Ovary (tissue), 9 donors: ENCODE measurements around the gene PRMT2. TPM values are rescaled to one million over a fixed set of nuclear protein-coding genes. Genes with fewer than 3 reads are reported as not detected.

Experiments used
- DNase-seq, 5 donors: peaks; one replicate each; pipeline ENCODE4 v3.0.0-alpha.2; 2019 to 2020
- H3K27ac ChIP-seq, 2 donors: fragments of 200-600 bp; one replicate each; pipeline versions ENCODE4 v1.5.1 to v1.8.0; 2019 to 2022
- H3K27me3 ChIP-seq: fragments of 200-600 bp; one replicate; pipeline ENCODE4 v1.8.0; 2022
- H3K36me3 ChIP-seq: fragments of 200-600 bp; sonication (generic); one replicate; pipeline ENCODE4 v1.5.1; 2019
- H3K4me1 ChIP-seq: one replicate; pipeline ENCODE4 v1.8.1; 2013; ENCODE audit warnings: mild to moderate bottlenecking, moderate library complexity; ENCODE audit not compliant: insufficient read depth
- H3K4me3 ChIP-seq: fragments of 200-600 bp; sonication (generic); one replicate; pipeline ENCODE4 v1.5.1; 2017
- H3K9me3 ChIP-seq, 2 donors: fragments of 200-600 bp in 1 of 2; sonication (generic) in 1 of 2; one replicate each; pipeline versions ENCODE4 v1.5.1 to v1.8.1; 2013 to 2019; ENCODE audit warnings: mild to moderate bottlenecking in 1 of 2, moderate library complexity in 1 of 2
- EP300 ChIP-seq: sonication (generic); formaldehyde crosslinking; IDR thresholded peaks from one replicate; pipeline ENCODE4 v1.6.1; 2017; ENCODE audit warnings: antibody characterized with exemption
- POLR2A ChIP-seq: fragments of 450-650 bp; IDR thresholded peaks from one replicate; pipeline ENCODE4 v1.6.1; 2017; ENCODE audit warnings: antibody characterized with exemption, mild to moderate bottlenecking, moderate library complexity
- WGBS, 3 donors: extraction: QIAGEN DNeasy Blood & Tissue Kit in 1 of 3; methylation state at CpG; one replicate each; pipeline versions ENCODE4 v1.1.5 to v1.1.7; 2013 to 2017; 5-methylcytosine and 5-hydroxymethylcytosine counted together
- intact Hi-C, 4 donors: fragments of 100-400 bp; cut with DNase I; formaldehyde crosslinking; loops; one replicate each; pipeline versions ENCODE4 v1.11.0 to v1.15.1; 2022 to 2023
- polyA plus RNA-seq, 2 donors: library from polyadenylated mRNA; stranded (reverse); fragments of 200-250 nt in 1 of 2; fragments of 350-450 nt in 1 of 2; fragmentation: Illumina TruSeq in 1 of 2; extraction: RNeasy Lipid Tissue Mini Kit (QIAGEN cat#74804) in 1 of 2; gene quantifications; one replicate each; pipeline ENCODE4 v1.2.3, GENCODE V29; 2013 to 2014
- total RNA-seq, 7 donors: library from RNA; depleted of rRNA in 2 of 7; stranded (reverse); fragments of >200 nt in 2 of 7; fragmentation: NEBNext Ultra II Directional in 3 of 7; extraction: Animal tissue kit (Norgen Biotek cat#: 25700) in 3 of 7; gene quantifications; one replicate each; pipeline versions ENCODE4 v1.1.0 to v1.2.4, GENCODE V29; 2016 to 2023
- TF ChIP-seq, protein P1 (sequence below), 3 donors: fragments of 450-650 bp in 2 of 3; fragments of 200-600 bp in 1 of 3; IDR thresholded peaks; one replicate each; pipeline versions ENCODE4 v1.5.1 to v1.8.0; 2016 to 2022; ENCODE audit warnings: antibody characterized with exemption in 3 of 3, mild to moderate bottlenecking in 1 of 3
- donor health status: DM: no; HTN: no; CAD: no; lungs with moderate emphysema.
- donor health status: DM: no; HTN: no; CAD: no.
- donor health status: Bipolar disorder and iron deficiency.
- donor health status: DM: yes; HTN: yes; CAD: no.
- donor health status: DM: no; HTN: no; CAD: no.
- donor health status: DM: yes; HTN: yes; CAD: no.

The PRMT2 gene
- total and polyA plus RNA-seq, 9 donors, result 62.6 to 125 (median 98.1) TPM

DNA sequence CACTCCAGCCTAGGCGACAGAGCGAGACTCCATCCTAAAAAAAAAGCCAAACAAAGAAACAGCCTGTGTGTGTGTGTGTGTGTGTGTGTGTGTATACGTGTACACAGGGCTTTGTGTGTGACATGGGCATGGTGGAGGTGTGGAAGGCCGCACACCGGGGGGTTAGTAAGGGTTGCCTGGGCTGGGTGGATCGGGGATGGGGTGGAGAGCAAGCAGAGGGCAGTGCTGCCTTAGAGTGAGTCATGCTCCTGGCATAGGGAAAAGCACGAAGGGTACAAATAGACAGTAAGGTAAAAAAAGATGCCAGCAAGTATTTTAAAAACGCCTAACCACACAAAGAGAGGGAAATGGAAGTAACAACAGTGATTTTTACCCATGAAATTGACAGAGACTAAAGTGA is 6.2 kb downstream of the PRMT2 start:
- H3K9me3 ChIP-seq, result no peaks in the 10 kb centered on the region
- H3K27me3 ChIP-seq, result no peaks in the 10 kb centered on the region
- no peak overlapping the region for H3K27ac ChIP-seq
- no peaks in the 10 kb centered on the region for H3K36me3 ChIP-seq
- intact Hi-C loops, result no loop called here
- WGBS, 3 donors, result 79 to 81% (median 79%) methylated on average over 8 of the region's 8 CpGs
- H3K4me1 ChIP-seq, result peaks cover 4% of the 10 kb centered on the region
- H3K4me3 ChIP-seq, result no peak overlapping the region
- TF ChIP-seq EP300 (no peak), POLR2A (no peak)
- TF ChIP-seq, protein P1, sequence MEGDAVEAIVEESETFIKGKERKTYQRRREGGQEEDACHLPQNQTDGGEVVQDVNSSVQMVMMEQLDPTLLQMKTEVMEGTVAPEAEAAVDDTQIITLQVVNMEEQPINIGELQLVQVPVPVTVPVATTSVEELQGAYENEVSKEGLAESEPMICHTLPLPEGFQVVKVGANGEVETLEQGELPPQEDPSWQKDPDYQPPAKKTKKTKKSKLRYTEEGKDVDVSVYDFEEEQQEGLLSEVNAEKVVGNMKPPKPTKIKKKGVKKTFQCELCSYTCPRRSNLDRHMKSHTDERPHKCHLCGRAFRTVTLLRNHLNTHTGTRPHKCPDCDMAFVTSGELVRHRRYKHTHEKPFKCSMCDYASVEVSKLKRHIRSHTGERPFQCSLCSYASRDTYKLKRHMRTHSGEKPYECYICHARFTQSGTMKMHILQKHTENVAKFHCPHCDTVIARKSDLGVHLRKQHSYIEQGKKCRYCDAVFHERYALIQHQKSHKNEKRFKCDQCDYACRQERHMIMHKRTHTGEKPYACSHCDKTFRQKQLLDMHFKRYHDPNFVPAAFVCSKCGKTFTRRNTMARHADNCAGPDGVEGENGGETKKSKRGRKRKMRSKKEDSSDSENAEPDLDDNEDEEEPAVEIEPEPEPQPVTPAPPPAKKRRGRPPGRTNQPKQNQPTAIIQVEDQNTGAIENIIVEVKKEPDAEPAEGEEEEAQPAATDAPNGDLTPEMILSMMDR (IDR thresholded peaks at IDR 0.05), result no peak
- no peak for DNase-seq

DNA sequence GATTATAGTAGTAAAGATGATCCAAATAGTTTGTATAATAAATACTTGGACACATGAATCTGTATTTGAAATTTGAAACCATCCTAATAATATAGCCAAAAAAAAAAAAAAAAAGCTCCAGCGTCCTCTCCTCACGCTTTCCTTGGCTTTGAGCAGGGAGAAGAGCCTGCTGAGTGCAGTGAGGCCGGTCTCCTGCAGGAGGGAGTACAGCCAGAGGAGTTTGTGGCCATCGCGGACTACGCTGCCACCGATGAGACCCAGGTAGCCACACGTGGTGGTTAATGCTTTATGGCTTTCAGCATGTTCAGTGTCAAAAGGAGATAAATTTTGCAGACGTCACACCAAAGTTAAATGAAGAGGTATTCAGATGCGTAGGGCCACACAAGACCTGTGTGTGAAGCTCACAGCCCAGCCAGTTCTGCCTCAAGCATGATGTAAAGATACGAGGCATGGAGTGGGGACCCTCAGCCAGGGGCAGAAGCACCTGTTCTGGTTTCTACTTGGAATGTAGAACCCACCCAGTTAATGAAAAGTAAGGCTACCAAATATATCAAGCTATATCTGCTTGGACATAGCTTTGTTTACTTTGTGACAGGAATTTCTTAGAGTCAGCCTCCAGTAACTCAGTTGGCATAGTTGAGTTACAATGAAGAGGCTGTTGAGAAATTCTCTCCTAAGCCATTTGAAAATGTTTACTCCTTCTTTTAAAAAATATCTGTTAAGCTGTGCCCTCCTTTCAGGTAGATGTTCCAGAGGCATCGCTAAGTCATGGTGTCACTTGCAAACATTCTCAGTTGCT is 8.1 kb downstream of the PRMT2 start:
- Histone ChIP-seq H3K4me3 (no peak overlapping the region), H3K27ac (no peak overlapping the region), H3K27me3 (no peaks in the 10 kb centered on the region), H3K36me3 (no peaks in the 10 kb centered on the region), H3K4me1 (no peaks in the 10 kb centered on the region), H3K9me3 (no peaks in the 10 kb centered on the region)
- 75 to 83% (median 81%) methylated on average over 12 of the region's 12 CpGs for WGBS, 3 donors
- TF ChIP-seq, protein P1 (IDR thresholded peaks at IDR 0.05), result no peak
- no peak for TF ChIP-seq POLR2A
- TF ChIP-seq EP300, result no peak
- DNase-seq, result no peak
- intact Hi-C loops, result no loop called here

DNA sequence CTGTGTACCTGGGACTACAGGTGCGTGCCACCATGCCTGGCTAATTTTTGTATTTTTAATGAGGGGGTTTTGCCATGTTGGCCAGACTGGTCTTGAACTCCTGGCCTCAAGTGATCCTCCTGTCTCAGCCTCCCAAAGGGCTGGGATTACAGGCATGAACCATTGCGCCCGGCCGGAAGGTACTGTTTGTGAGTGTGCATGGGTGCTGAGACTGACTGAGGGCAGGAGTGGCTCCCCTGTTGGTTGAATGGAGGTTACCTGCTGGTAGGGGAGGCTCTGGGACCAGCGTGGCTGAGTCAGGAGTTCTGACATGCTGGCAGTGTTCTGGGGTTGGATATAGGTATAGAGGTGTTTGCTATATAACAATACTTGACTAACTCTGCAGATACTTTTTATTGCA is 10.4 kb downstream of the PRMT2 start:
- Histone ChIP-seq H3K27ac (no peak overlapping the region), H3K27me3 (no peaks in the 10 kb centered on the region), H3K4me1 (no peaks in the 10 kb centered on the region), H3K9me3 (no peaks in the 10 kb centered on the region), H3K4me3 (no peak overlapping the region), H3K36me3 (no peaks in the 10 kb centered on the region)
- no peak for TF ChIP-seq POLR2A
- TF ChIP-seq, protein P1 (IDR thresholded peaks at IDR 0.05), result no peak
- no peak for TF ChIP-seq EP300
- DNase-seq, result no peak
- intact Hi-C loops, result no loop called here
- WGBS, 3 donors, result 81 to 95% (median 94%) methylated on average over 5 of the region's 5 CpGs

DNA sequence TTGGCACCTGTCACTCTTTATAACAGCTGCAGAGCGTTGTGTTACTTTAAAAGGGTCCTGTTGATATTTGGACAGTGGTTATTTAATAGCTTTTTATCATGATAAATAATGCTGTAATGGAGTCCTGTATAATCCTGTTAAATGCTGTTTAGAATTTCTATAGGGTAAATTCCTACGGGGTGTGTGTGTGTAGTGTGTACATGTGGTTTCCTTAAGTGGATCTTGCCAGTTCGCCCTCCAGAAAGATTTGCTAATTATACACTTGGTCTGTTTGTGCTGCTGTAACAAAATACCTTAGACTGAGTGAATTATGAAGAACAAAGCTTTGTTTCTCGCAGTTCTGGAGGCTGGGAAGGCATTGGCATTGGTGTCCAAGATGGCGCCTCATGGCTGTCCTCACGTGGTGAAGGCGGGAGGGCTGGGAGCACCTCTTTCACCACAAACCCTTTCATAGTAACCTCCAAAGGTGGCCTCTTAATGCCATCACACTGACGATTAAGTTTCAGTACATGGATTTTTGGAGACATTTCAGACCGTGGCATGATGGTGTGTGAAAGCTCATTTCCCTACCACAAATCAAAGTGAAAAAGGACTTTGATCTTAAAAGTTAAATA is 11.2 kb downstream of the PRMT2 start:
- Histone ChIP-seq H3K27ac (no peak overlapping the region), H3K4me3 (no peak overlapping the region), H3K36me3 (no peaks in the 10 kb centered on the region), H3K9me3 (no peaks in the 10 kb centered on the region), H3K27me3 (no peaks in the 10 kb centered on the region), H3K4me1 (no peaks in the 10 kb centered on the region)
- intact Hi-C loops, result no loop called here
- no peak for TF ChIP-seq POLR2A
- TF ChIP-seq, protein P1 (IDR thresholded peaks at IDR 0.05), result no peak
- no peak for TF ChIP-seq EP300
- 94 to 95% (median 94%) methylated on average over 9 of the region's 9 CpGs for WGBS, 3 donors
- DNase-seq, result no peak
